T-helper 22 cell (primary cell): ENCODE results near the gene PPFIA4.

Source experiments
- DNase-seq: peaks from one replicate; pipeline ENCODE4 v3.0.0-alpha.2; 2020; ENCODE audit warnings: low read depth

The PPFIA4 gene

GRCh38 chr1:203060115-203060514 is 33.8 kb downstream of the PPFIA4 start:
- no peak for DNase-seq

DNA sequence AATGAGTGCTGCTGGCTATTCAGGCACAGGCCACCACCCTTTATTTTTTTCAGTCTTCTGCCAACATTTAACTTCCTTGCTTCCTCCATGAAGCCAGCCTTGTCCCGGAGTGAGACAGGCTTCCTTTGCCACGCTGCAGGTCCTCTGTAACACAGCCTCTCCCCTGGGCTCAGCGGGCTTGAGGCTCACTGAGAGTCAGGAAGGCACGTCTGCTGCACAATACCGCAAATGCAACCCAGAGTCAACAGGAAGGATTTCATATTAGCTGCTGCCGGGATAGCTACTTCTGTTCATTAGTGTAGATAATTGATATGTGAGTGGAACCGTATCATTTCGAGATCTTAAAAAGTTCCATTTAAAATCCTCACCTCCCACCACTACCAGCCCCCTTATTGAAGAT is 37.0 kb downstream of the PPFIA4 start:
- DNase-seq: no peak

- no peak for DNase-seq
These were observed 38.9 kb downstream of the PPFIA4 start for GRCh38 chr1:203065191-203065590.

- DNase-seq: no peak
These were observed 39.7 kb downstream of the PPFIA4 start for GRCh38 chr1:203065986-203066385.

DNA sequence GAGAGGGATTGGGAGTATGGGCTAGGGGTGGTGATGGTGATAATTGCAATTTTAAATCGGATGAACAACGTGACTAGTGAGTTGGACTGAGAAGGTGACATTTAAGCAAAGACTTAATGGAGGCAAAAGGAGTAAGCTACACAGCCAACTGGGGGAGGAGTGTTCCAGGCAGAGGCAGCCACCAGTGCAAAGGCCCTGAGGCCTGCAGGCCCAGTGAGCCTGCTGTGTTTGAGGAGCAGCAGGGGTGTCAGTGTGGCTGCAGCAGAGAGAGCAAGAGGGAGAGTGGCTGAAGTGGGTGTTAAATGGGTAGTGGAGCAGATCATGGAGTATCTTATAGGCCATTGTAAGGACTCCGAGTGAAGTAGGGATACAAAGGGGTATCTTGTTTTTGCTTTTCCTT is 40.7 kb downstream of the PPFIA4 start:
- DNase-seq: no peak

GRCh38 chr1:203069030-203069747 is 42.9 kb downstream of the PPFIA4 start:
- DNase-seq: no peak

GRCh38 chr1:203072002-203072602 is 45.8 kb downstream of the PPFIA4 start:
- DNase-seq: no peak

DNA sequence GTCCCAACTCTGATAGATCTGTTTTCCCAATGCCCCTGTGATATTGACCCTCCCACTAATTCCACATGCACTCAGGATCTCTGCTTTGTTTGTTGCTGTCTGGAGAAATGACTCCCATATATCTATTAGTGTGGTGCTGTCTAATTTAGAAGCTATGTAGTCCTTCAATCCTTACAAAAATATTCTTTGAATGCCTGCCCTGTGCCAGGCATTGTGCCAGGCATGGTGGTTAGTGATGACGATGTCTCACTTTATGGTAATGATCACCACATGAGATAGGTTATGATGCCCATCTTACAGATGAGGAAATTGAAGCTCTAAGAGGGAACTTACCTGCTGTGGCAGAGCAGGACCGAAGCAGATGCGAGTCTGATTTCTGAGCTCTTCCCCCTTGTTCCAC is 46.6 kb downstream of the PPFIA4 start:
- DNase-seq: no peak

DNA sequence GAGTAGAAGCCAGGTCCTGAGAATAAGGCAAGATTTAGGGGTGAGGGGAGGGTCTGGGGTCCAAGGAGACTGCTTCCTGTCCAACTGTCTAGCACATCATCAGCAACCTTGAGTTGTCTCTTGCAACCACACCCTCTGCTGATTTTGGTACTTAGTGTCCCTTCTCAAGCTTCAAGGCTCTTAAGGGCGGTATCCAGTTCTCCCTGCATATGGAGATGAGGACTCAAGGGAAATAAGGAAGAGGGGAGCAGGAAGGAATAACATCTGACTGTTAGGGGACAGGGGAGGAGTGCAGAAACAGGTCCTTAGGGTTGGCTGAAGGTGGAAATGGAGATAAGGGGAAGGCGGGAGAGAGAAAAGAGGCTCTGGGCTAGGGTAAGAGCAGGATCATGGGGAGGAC is 47.2 kb downstream of the PPFIA4 start:
- no peak for DNase-seq

GRCh38 chr1:203074610-203075009 is 48.3 kb downstream of the PPFIA4 start:
- DNase-seq: no peak

- DNase-seq: no peak
These were observed 49.1 kb downstream of the PPFIA4 start for GRCh38 chr1:203075236-203076030.

GRCh38 chr1:203076031-203076511 is 49.8 kb downstream of the PPFIA4 start:
- no peak for DNase-seq

DNA sequence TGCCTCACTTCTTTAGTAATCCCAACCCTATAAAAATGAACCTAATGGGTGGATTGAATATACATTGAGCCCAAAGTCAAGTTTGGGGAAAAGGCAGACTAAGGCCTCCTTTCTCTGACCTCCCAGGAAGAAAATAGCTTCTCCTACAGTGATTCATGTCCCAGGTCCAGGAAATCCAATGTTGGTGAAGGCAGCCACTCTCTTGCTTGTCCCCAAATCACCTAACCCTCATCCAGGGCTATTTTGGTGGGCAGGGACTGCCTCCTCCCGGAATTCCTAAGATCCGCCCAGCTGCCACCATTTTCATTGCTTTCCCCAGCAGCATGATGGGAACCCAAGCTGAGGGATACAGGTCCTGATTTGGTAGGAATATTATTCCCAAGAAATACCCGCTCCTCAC is 51.1 kb downstream of the PPFIA4 start:
- no peak for DNase-seq

GRCh38 chr1:203077956-203078355 is 51.7 kb downstream of the PPFIA4 start:
- no peak for DNase-seq

- DNase-seq: no peak
These were observed 52.2 kb downstream of the PPFIA4 start for GRCh38 chr1:203078478-203078877.

- no peak for DNase-seq
These were observed 54.2 kb downstream of the PPFIA4 start for GRCh38 chr1:203080456-203080855.

DNA sequence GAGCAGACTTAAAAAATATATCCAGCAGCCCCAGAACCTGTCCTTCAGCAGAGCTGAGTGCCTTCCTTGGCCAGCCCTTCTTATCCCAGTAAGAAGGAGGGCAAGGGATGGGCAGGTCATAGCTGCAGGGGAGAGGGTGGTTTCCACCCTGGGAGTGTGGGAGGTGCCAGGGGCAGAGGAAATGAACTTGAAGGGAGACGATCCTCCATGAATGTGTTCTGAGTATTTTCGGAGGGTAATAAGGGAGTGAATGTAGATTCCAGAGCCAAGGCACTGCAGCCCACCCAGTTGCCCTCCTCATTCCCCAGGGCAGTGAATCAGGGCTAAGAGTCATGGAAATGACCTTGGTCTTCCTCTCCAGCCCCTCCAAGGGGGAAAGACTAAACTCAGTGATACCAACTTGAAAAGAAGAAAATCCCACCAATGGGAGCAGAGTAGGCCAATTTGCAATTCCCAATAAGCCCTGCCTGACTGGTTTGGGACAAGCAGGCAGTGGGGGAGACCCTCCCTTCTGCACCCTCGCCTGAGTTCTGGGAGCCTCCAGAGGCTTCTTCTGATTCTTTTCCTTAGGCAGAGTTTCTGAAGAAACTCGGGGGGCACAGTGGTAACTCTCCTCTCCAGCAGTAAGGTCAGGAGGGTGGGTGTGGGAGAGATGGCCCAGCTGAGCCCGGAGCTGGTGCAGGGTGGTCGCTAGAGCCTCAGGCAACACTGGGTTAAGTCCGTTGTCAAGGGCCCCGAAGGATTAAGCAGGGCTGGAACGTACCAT is 55.4 kb downstream of the PPFIA4 start:
- no peak for DNase-seq

- DNase-seq: no peak
These were observed 55.9 kb downstream of the PPFIA4 start for GRCh38 chr1:203082231-203082505.

DNA sequence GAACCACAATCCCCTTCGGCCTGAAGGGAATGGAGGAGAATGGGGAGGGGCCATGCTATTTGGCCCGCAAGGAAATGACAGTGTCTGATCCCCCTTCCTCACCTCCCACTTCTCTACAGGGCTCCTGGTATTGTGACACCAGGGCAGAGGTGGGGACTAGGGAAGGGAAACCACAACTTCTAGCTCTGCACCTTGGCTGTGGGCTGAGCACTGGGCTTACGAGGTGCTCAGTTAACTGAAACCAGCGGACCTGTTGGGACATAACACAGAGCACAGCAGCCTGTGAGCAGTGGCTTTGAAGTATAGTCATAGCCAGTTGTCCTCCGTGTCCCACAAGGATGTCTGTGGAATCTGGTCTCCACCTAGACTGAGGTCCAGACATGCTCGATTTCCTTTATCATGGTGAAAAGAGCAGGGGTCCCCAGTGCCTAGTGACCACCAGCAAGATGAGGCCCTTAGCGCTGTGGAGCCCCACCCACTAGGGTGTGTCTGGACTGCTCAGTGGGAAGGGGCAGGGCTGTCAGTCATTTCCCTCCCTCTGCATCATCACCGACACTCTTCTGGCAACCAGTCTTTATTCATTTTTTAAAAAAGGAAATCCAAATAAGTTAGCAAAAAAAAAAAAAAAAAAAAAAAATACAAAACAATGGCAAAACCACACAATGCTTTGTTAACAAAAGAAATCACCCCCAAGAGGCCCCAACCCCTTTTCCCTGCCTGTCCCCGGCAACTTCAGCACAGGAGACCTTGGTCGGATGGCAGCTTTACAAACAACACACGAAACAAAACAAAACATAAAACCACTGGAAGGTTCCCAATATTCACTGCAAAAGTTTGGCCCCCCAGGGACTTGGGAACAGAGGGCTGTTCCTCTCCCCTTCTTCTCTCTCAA is 56.5 kb downstream of the PPFIA4 start:
- no peak for DNase-seq

GRCh38 chr1:203083463-203083921 is 57.2 kb downstream of the PPFIA4 start:
- no peak for DNase-seq
